Cortex of kidney (tissue), 1 donor: Measurements from ENCODE around the gene PBRM1.
A peak's percentile ranks its signal among the peaks of the same experiment; 100 is the strongest.
"Not testable (repeated sequence)": the region's sequence is repeated elsewhere in the genome, so short reads cannot be mapped to it uniquely, and the experiment has no call there.

Experiments
- DNase-seq: peaks from one replicate; lab custom pipeline; 2025; lab: John Stamatoyannopoulos, UW

PBRM1 gene

DNA sequence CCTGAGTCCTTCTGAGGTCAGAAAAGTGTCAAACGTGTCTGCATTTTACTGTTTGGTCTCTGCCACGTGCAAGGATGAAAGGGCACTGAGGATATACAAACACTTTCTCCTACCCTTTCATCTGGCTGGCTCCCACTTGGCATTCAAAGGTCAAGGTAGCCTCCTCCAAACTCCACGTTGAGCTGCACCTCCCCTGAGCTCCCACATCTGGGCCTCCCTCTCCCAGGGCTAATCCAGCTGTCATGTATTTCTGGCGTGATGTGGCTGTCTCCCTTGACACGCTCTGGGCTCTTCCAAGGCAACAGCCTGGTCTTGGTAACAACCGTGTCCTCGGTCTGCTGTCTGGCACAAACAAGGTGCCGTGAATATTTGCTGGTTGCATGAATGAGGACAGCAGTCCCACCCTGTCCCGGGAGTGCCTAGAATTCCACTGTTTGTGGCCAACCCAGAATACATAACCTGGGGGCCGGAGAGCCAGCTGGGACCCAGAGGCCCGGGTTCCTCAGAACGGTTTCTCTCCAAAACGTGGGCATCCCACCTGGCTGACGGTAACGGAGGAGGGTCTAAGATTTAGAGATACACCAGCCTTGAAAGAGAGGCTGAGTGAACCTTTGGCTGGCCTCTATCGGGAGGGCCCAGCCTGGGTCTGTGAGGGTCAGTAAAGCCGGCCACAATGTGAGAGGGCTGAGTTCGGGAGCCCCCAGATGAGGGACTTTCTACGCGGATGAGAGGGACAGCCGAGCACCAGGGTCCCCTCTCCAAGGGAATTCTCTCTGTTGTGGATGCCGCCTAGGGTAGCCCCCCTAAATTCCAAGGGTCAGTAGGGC lies 19.1 kb upstream of the PBRM1 start:
- no peak for DNase-seq

DNA sequence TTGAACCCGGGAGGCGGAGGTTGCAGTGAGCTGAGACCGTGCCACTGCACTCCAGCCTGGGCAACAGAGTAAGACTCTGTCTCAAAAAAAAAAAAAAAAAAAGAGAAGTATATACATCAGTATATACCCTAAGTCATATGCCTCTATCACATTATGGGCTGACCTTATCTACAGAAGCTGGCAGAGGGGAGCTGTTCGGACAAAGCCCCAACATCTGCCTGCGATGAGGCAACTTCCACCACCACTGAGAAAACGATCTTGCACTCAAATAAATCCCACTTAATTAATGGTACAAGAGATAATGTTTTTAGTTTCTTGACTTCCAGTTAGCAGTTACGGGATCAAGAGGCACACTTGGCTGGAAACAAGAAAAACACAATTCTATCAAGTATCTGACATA lies 17.6 kb upstream of the PBRM1 start:
- no peak for DNase-seq

GRCh38 chr3:52697632-52697965 lies 11.9 kb upstream of the PBRM1 start:
- no peak for DNase-seq

DNA sequence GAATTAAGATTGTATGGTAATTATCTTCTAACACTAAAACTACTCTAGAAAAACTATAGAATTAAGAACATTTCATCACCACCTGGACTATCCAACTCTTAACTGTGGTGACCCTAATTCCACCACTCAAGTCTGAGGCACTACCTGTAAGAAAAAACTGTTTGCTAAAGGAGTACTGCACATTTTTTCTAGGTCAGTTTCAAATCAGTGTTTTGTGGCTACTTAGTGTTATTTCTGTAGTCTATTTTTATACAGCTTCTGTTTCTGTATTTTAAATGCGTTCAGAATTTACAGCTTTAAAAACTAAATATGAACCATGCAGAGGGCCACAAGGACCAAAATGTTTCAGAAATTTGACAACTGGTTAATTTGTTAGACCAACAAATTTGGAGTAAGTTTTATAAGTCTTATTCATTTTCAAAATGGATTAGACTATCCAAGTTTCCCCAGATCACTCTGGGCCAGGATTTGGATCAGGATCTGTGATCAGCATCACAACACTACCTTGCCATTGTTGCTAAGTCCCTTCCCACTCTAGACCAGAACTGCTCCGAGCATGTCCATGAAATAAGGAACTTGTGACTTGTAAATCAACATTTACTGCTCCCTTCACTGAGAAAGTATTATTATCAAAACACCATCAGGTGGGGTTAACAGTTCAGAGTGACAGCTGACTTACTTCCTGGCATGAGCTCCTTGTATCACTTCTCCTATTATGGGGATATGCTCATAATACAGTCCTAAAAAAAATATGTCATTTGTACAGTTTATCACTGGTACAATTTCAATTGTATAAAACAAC lies 11.3 kb upstream of the PBRM1 start:
- DNase-seq = no peak

- no peak for DNase-seq
Measured at GRCh38 chr3:52695798-52696671, 10.3 kb upstream of the PBRM1 start.

DNA sequence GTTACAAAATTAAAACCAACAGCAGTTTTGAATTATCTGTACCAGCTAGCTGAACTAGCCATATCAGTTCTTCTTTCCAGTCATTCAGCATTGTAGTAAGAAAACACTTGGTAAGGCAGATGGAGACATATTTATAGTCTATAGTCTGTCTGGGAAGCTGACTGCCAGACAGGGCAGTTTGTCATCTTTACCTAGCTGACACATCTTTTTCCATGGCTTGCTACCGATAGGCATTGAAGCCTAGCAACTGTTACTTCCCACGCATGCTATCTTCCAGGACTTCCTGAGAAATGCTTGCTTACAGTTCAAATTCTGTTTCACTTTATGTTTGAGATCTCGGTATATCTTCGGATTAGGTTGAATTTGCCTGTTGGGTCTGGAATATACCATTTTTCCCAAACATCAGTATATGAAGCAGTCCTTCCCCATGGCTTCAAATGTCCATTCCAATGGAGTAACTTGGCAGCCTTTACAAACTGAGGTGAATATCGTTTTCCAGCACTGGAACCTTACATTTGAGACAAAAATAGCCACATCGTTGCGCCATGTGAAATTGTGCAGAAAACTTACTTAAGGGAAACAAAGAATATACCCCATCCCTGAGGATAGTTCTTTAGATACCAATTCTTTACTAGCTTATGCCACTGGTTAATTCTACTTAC lies 8.9 kb upstream of the PBRM1 start:
- DNase-seq = no peak

GRCh38 chr3:52693071-52693470 lies 7.4 kb upstream of the PBRM1 start:
- DNase-seq = no peak

DNA sequence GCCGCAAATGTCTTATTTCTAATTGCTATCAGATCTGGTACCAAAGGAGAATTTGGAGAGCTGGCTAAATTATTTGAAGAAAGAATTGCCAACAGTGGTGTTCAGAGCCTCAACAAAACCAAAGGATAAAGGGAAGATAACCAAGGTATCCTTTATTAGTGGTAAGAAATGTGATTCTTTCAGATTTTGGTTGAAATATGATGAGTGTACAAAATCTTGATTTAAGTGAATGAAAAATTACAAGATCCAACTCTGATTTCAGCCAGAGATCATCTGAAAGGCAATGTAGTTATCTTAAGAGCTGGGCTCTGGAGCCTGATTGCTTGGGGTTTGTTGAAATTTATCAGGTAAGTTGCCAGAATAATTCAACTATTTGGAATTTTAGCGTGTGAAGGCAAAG lies 4.8 kb upstream of the PBRM1 start:
- DNase-seq = no peak

- no peak for DNase-seq
Measured at GRCh38 chr3:52689151-52689550, 3.4 kb upstream of the PBRM1 start.

GRCh38 chr3:52688266-52688665 lies 2.6 kb upstream of the PBRM1 start:
- no peak for DNase-seq

GRCh38 chr3:52685285-52685708 lies 416 bp downstream of the PBRM1 start:
- DNase-seq = peak; percentile 19

- no peak for DNase-seq
Measured at GRCh38 chr3:52684184-52684583, 1.5 kb downstream of the PBRM1 start.

- DNase-seq = no peak
Measured at GRCh38 chr3:52683611-52684010, 2.1 kb downstream of the PBRM1 start.

DNA sequence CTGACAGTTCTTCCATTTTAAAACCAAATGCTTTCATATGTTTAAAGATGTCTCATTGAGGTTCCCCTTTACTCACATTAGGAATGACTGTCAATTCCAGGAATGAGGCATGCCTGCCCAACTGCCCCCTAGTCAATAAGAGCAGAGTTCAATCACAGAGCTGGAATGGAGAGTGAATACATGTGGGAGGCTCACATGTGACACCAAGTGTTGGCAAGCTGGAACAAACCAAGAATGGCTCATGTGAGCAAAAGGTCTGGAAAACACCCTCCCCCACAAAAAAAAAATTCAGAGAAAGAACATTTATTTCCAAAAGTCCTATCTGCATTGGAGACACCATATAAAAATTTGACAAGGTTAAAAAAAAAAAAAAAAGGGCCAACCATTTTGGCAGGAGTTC lies 3.7 kb downstream of the PBRM1 start:
- no peak for DNase-seq

DNA sequence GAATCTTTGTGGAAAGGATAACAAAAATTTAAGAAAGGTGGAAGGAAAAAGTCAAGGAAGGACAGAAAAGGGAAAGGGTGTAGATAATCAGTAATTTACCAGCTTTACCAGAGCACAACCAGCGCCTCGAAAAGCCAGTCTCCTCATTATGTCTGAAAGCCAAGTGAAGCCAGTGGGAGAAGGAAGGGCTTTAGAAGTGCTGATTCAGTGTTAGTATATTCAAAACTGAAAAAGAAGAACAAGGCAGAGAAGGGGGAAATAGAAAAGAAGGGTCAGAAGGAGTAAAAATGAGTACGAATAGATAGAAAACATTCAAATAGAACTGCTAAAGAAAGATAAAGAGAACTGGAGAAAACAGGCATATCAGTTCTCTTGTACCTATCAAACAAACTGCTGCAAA lies 4.1 kb downstream of the PBRM1 start:
- DNase-seq = no peak

GRCh38 chr3:52679811-52680210 lies 5.9 kb downstream of the PBRM1 start:
- no peak for DNase-seq

GRCh38 chr3:52679199-52679538 lies 6.5 kb downstream of the PBRM1 start:
- no peak for DNase-seq

DNA sequence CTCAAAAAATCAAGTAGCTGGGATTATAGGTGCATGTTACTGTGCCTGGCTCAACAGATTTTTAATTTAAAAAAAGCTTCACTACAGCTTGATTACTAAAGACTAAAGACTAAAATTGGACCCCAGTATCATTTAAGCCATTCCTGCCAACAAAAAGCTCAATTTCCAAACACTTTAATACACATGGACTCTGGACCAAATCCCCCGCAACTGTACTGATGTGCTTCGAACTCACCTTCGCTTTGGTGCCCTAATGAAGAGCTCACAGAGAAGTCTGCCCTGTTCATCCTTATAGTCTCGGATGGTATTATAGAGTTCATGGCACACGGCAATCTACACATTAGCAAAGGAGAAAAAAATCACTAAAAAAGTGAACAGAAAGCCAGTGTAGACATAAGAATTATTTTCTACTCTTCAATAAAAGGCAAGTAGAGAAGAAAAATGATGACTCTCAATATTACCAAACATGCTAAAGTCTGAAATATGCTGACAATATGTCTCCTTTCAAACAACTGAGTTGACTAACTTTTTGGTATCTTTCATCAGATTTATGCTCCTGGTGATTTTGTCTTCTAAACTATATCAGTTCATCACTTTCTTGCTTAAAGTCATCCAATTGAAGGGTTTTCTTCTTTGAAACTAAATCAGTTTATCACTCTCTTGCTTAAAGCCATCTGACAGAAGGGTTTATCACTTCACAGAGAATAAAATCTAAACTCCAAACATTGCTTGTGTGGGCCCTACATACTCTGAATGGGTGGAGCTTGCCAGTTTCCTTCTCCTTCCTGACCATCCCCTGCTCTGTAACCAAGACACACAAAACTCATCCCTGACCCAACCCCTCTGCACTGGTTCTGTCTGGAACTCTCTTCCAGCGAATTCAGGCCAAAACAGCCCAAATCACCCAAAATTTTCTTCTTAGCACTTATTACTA lies 7.2 kb downstream of the PBRM1 start:
- no peak for DNase-seq

- not testable (repeated sequence) for DNase-seq
Measured at GRCh38 chr3:52676201-52676600, 9.5 kb downstream of the PBRM1 start.

GRCh38 chr3:52671676-52672075 lies 14.0 kb downstream of the PBRM1 start:
- DNase-seq = no peak
